ENCODE measurements around the gene SDK2.

DNA sequence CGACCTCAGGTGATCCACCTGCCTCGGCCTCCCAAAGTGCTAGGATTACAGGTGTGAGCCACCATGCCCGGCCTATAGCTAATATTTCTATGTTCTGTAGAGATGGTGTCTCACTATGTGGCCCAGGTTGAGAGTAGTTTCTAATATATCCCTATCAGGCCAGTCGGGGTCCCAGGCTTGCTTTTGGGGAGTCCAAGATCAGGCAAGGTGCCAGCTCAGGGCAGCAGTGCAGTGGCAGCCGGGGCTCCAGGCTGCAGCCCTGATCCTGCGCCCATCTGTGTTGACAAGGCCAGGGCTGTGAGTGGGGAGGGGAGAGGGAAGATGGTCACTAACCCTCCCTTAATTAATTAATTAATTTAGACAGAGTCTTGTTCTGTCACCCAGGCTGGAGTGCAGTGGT lies 254.8 kb downstream of the SDK2 start:
- TF ChIP-seq ZFP41 (tag by site-specific recombination; IDR thresholded peaks at IDR 0.05; ENCODE audit: borderline replicate concordance) = no peak
- no peak for TF ChIP-seq ZNF335 (tag by site-specific recombination; conservative IDR thresholded peaks at IDR 0.05)
- no peak for TF ChIP-seq RBAK (tag by site-specific recombination; IDR thresholded peaks at IDR 0.05)
- TF ChIP-seq, protein P1, sequence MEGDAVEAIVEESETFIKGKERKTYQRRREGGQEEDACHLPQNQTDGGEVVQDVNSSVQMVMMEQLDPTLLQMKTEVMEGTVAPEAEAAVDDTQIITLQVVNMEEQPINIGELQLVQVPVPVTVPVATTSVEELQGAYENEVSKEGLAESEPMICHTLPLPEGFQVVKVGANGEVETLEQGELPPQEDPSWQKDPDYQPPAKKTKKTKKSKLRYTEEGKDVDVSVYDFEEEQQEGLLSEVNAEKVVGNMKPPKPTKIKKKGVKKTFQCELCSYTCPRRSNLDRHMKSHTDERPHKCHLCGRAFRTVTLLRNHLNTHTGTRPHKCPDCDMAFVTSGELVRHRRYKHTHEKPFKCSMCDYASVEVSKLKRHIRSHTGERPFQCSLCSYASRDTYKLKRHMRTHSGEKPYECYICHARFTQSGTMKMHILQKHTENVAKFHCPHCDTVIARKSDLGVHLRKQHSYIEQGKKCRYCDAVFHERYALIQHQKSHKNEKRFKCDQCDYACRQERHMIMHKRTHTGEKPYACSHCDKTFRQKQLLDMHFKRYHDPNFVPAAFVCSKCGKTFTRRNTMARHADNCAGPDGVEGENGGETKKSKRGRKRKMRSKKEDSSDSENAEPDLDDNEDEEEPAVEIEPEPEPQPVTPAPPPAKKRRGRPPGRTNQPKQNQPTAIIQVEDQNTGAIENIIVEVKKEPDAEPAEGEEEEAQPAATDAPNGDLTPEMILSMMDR (tag by site-specific recombination; IDR thresholded peaks at IDR 0.05) = no peak
- TF ChIP-seq ZSCAN30 (tag by site-specific recombination; IDR thresholded peaks at IDR 0.05) = no peak
- TF ChIP-seq, protein P2, sequence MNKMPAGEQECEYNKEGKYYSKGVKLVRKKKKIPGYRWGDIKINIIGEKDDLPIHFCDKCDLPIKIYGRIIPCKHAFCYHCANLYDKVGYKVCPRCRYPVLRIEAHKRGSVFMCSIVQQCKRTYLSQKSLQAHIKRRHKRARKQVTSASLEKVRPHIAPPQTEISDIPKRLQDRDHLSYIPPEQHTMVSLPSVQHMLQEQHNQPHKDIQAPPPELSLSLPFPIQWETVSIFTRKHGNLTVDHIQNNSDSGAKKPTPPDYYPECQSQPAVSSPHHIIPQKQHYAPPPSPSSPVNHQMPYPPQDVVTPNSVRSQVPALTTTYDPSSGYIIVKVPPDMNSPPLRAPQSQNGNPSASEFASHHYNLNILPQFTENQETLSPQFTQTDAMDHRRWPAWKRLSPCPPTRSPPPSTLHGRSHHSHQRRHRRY (tag by site-specific recombination; IDR thresholded peaks at IDR 0.05) = no peak
- TF ChIP-seq, protein P3, sequence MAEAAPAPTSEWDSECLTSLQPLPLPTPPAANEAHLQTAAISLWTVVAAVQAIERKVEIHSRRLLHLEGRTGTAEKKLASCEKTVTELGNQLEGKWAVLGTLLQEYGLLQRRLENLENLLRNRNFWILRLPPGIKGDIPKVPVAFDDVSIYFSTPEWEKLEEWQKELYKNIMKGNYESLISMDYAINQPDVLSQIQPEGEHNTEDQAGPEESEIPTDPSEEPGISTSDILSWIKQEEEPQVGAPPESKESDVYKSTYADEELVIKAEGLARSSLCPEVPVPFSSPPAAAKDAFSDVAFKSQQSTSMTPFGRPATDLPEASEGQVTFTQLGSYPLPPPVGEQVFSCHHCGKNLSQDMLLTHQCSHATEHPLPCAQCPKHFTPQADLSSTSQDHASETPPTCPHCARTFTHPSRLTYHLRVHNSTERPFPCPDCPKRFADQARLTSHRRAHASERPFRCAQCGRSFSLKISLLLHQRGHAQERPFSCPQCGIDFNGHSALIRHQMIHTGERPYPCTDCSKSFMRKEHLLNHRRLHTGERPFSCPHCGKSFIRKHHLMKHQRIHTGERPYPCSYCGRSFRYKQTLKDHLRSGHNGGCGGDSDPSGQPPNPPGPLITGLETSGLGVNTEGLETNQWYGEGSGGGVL (tag by site-specific recombination; IDR thresholded peaks at IDR 0.05) = no peak
- TF ChIP-seq, protein P4, sequence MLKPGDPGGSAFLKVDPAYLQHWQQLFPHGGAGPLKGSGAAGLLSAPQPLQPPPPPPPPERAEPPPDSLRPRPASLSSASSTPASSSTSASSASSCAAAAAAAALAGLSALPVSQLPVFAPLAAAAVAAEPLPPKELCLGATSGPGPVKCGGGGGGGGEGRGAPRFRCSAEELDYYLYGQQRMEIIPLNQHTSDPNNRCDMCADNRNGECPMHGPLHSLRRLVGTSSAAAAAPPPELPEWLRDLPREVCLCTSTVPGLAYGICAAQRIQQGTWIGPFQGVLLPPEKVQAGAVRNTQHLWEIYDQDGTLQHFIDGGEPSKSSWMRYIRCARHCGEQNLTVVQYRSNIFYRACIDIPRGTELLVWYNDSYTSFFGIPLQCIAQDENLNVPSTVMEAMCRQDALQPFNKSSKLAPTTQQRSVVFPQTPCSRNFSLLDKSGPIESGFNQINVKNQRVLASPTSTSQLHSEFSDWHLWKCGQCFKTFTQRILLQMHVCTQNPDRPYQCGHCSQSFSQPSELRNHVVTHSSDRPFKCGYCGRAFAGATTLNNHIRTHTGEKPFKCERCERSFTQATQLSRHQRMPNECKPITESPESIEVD (tag by site-specific recombination; IDR thresholded peaks at IDR 0.05) = no peak
- no peak for TF ChIP-seq ZNF274 (IDR thresholded peaks at IDR 0.05; ENCODE audit: low read length)
- no peak for TF ChIP-seq ZNF274 (tag by site-specific recombination; IDR thresholded peaks at IDR 0.05; ENCODE audit: borderline replicate concordance)
- TF ChIP-seq ZNF24 (tag by site-specific recombination; IDR thresholded peaks at IDR 0.05) = no peak
